Endothelial cell of umbilical vein (primary cell): Measurements from ENCODE around the gene CDH11. TPM values are rescaled to one million over a fixed set of nuclear protein-coding genes. Genes with fewer than 3 reads are reported as not detected.

ENCODE experiments used
- BruUV-seq: library from RNA; stranded (reverse); fragments of 400-500 nt; replicated peaks from 2 replicates; lab custom pipeline; 2021; lab: Mats Ljungman, UMichigan
- CTCF ChIA-PET: fragments of 300-600, 350-600 bp; sonication (Branson Sonifier 250); formaldehyde crosslinking; loops from one replicate; lab custom pipeline; 2021; ENCODE audit warnings: antibody characterized with exemption, inconsistent platforms; lab: Charles Lee
- POLR2A ChIA-PET: fragments of 300-600, 350-600 bp; sonication (Branson Sonifier 250); formaldehyde crosslinking; loops from one replicate; lab custom pipeline; 2021; ENCODE audit warnings: antibody characterized with exemption, inconsistent platforms; lab: Charles Lee
- DNase-seq: peaks from one replicate; pipeline ENCODE4 v3.0.0-alpha.2; 2011; ENCODE audit warnings: low read depth, low spot score
- FAIRE-seq: peaks from 2 replicates; lab custom pipeline; 2011; peaks lifted over from hg19 to GRCh38; lab: Jason Lieb, UNC
- H2AFZ ChIP-seq: 2 replicates; pipeline ENCODE4 v1.6.0; 2012; ENCODE audit warnings: low read depth, low read length, control low read depth, inconsistent platforms
- H3K27ac ChIP-seq: 2 replicates; pipeline ENCODE4 v1.5.1; 2011; ENCODE audit warnings: low read depth, mild to moderate bottlenecking, control low read depth, low read length, moderate library complexity; ENCODE audit not compliant: insufficient read depth
- H3K27me3 ChIP-seq, 2 experiments: 2 replicates each; pipeline versions ENCODE4 v1.6.0 to v1.6.1; 2011; ENCODE audit warnings: low read length in 2 of 2, mixed read lengths in 1 of 2; ENCODE audit not compliant: control insufficient read depth in 2 of 2, insufficient read depth in 2 of 2
- H3K36me3 ChIP-seq, 2 experiments: 2 replicates in 1 of 2; 3 replicates in 1 of 2; pipeline ENCODE4 v1.5.1; 2011; ENCODE audit warnings: low read length in 2 of 2, mild to moderate bottlenecking in 1 of 2, moderate library complexity in 1 of 2; ENCODE audit not compliant: control insufficient read depth in 2 of 2, insufficient read depth in 2 of 2; ENCODE audit errors: extremely low read depth in 1 of 2
- H3K4me1 ChIP-seq: 3 replicates; pipeline ENCODE4 v1.5.1; 2011; ENCODE audit warnings: mild to moderate bottlenecking, low read length; ENCODE audit not compliant: control insufficient read depth, insufficient read depth; ENCODE audit errors: extremely low read depth
- H3K4me2 ChIP-seq: 2 replicates; pipeline ENCODE4 v1.6.1; 2011; ENCODE audit warnings: low read length, control low read depth, mixed read lengths; ENCODE audit not compliant: insufficient read depth
- H3K4me3 ChIP-seq, 3 experiments: fragments of 200-600 bp in 1 of 3; sonication (generic), shearing (Covaris generic) in 1 of 3; replicated peaks in 1 of 3; 2 replicates each; pipeline ENCODE4 v1.5.1; 2011 to 2016; ENCODE audit warnings: control low read depth in 3 of 3, low read length in 3 of 3, mild to moderate bottlenecking in 2 of 3, inconsistent platforms in 1 of 3, low read depth in 1 of 3, moderate library complexity in 1 of 3; ENCODE audit not compliant: insufficient read depth in 1 of 3
- H3K79me2 ChIP-seq: 2 replicates; pipeline ENCODE4 v1.6.0; 2012; ENCODE audit warnings: low read length, inconsistent platforms; ENCODE audit not compliant: control insufficient read depth, insufficient read depth
- H3K9ac ChIP-seq: replicated peaks from 2 replicates; pipeline ENCODE3; 2011; ENCODE audit warnings: low read length, control low read depth; ENCODE audit not compliant: insufficient read depth; ENCODE audit errors: extremely low read depth
- H3K9me1 ChIP-seq: replicated peaks from 3 replicates; pipeline ENCODE4 v1.6.0; 2011; ENCODE audit warnings: mild to moderate bottlenecking, low read length; ENCODE audit not compliant: control insufficient read depth, insufficient read depth; ENCODE audit errors: extremely low read depth
- H3K9me3 ChIP-seq: replicated peaks from 2 replicates; pipeline ENCODE4 v1.5.1; 2012; ENCODE audit warnings: low read length, inconsistent platforms; ENCODE audit not compliant: control insufficient read depth, insufficient read depth
- H4K20me1 ChIP-seq: replicated peaks from 2 replicates; pipeline ENCODE3; 2011; ENCODE audit warnings: mild to moderate bottlenecking, low read length; ENCODE audit not compliant: control insufficient read depth, insufficient read depth; ENCODE audit errors: extremely low read depth
- EZH2 ChIP-seq: IDR thresholded peaks from 2 replicates; pipeline ENCODE4 v1.6.1; 2012; ENCODE audit warnings: borderline replicate concordance, low read depth, mild to moderate bottlenecking, moderate library complexity, low read length, inconsistent platforms; ENCODE audit not compliant: severe bottlenecking
- FOS ChIP-seq: IDR thresholded peaks from 2 replicates; pipeline ENCODE4 v1.6.1; 2011; ENCODE audit warnings: mild to moderate bottlenecking, low read length, moderate library complexity, borderline replicate concordance; ENCODE audit not compliant: insufficient read depth
- GATA2 ChIP-seq: IDR thresholded peaks from 2 replicates; pipeline ENCODE4 v1.7.0; 2011; ENCODE audit warnings: low read depth, mild to moderate bottlenecking, moderate library complexity, mixed read lengths, low read length; ENCODE audit not compliant: insufficient read length, insufficient read depth
- JUN ChIP-seq: IDR thresholded peaks from 2 replicates; pipeline ENCODE4 v1.6.1; 2011; ENCODE audit warnings: borderline replicate concordance, low read depth; ENCODE audit not compliant: insufficient read length, insufficient read depth
- MAX ChIP-seq: IDR thresholded peaks from 2 replicates; pipeline ENCODE4 v1.6.1; 2011; ENCODE audit not compliant: insufficient read depth, insufficient read length
- MYC ChIP-seq: IDR thresholded peaks from one replicate; pipeline ENCODE4 v1.6.1; 2011; ENCODE audit warnings: mild to moderate bottlenecking, low read depth, low read length
- POLR2A ChIP-seq: IDR thresholded peaks from 2 replicates; pipeline ENCODE4 v1.6.1; 2012; ENCODE audit warnings: low read depth, mild to moderate bottlenecking, control low read depth, low read length
- POLR2AphosphoS5 ChIP-seq: IDR thresholded peaks from 2 replicates; pipeline ENCODE4 v1.6.1; 2012; ENCODE audit warnings: low read depth, mild to moderate bottlenecking, control low read depth, low read length, moderate library complexity; ENCODE audit not compliant: insufficient read depth
- dilution Hi-C: fragments of 300-500 bp; cut with MboI; formaldehyde crosslinking; loops from one replicate; pipeline ENCODE4 v1.15.0; 2019; ENCODE audit warnings: low sequenced_read_pairs; ENCODE audit not compliant: extremely low pct_ligation_motif_present
- intact Hi-C: fragments of 100-400 bp; cut with micrococcal nuclease; formaldehyde crosslinking; loops from one replicate; pipeline ENCODE4 v1.10.0; 2022
- polyA plus RNA-seq, 4 experiments: library from polyadenylated mRNA; depleted of rRNA in 3 of 4; stranded (reverse) in 3 of 4; unstranded in 1 of 4; fragments of >200 nt; gene quantifications; 2 replicates each; pipeline versions ENCODE4 v1.2.1 to v1.2.3, GENCODE V29; 2011 to 2012; ENCODE audit warnings: missing spikeins in 1 of 4
- total RNA-seq: library from RNA; stranded (reverse); gene quantifications from 2 replicates; pipeline ENCODE4 v1.2.3, GENCODE V29; 2021
- TF ChIP-seq, protein P1 (sequence below), 2 donors: IDR thresholded peaks; 1 replicate in 1 of 2; 2 replicates in 1 of 2; pipeline ENCODE4 v1.5.1; 2011; ENCODE audit warnings: low read length in 2 of 2, mild to moderate bottlenecking in 2 of 2, moderate library complexity in 2 of 2, control low read depth in 1 of 2, inconsistent platforms in 1 of 2, low read depth in 1 of 2; ENCODE audit not compliant: insufficient read depth in 1 of 2; ENCODE audit errors: extremely low read depth in 1 of 2

Gene CDH11
- total and polyA plus RNA-seq, 2 donors (not counting 3 experiments of a cell fraction or from before 2014, with no cell fraction given) = 30.4 to 32.7 TPM

GRCh38 chr16:65023802-65024201, 98.1 kb downstream of the CDH11 start:
- no peak overlapping the region for H3K9ac ChIP-seq
- H2AFZ ChIP-seq = no peak overlapping the region
- no peaks in the 10 kb centered on the region for H3K9me1 ChIP-seq
- POLR2A ChIA-PET = no interaction called here
- no peaks in the 10 kb centered on the region for H3K9me3 ChIP-seq
- TF ChIP-seq FOS (no peak), MAX (no peak), MYC (no peak)
- H3K36me3 ChIP-seq = no peaks in the 10 kb centered on the region
- BruUV-seq = no TSS peak
- peak overlapping the region; percentile 79 for H3K4me2 ChIP-seq
- H4K20me1 ChIP-seq = no peaks in the 10 kb centered on the region
- DNase-seq (no peak), FAIRE-seq (no peak)
- no peaks in the 10 kb centered on the region for H3K79me2 ChIP-seq
- no peak overlapping the region for H3K4me3 ChIP-seq
- CTCF ChIA-PET = interaction anchor here (1.6 kb wide), 1 partner anchor 1562 kb away, joined by 4 read pairs; no protein-coding TSS in a partner anchor
- dilution Hi-C loops = no loop called here
- H3K27ac ChIP-seq = peak overlapping the region; percentile 91
- peaks cover 19% of the 10 kb centered on the region for H3K4me1 ChIP-seq
- intact Hi-C loops = no loop called here
- H3K27me3 ChIP-seq = no peaks in the 10 kb centered on the region

DNA sequence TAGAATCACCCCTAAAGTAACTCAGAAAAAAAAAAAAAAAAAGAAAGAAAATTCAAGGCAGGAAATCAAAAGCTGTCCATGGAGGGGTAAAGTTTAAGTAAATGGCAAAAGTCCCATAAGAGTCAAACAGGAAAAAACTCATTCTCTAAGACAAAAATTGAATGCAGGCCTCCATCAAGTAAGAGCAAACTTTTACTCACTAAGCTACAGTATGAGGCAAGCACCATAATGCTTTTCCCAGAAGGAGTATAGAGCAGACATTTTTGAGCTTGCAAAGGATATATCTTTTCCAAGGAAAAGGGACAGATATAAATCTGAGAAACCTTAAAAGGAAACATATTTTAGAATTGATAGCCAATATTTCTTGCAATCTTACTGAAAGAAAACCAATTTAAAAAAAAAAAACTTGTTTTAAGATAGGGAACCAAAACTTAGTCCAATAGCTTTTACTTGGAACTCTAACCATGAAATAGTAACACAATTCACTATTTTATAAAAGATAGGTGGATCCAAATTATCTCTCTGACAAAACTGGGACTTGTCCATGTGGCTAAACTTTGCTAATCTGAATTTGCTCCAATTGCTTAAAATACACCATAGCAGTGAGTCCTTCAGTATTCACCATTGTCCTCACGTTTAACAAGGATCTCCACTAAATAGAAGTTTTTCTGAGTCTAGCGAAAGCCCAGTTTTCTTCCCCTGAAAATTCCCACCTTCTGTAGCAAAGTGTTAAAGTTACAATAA, 99.8 kb downstream of the CDH11 start:
- Histone ChIP-seq H3K4me1 (peaks cover 19% of the 10 kb centered on the region), H3K9me1 (no peaks in the 10 kb centered on the region), H3K36me3 (peaks cover 0 to under 1% of the 10 kb centered on the region in 2 experiments), H4K20me1 (no peaks in the 10 kb centered on the region), H3K27ac (no peak overlapping the region), H3K9ac (no peak overlapping the region), H3K27me3 (no peaks in the 10 kb centered on the region), H3K4me3 (no peak overlapping the region), H3K79me2 (no peaks in the 10 kb centered on the region), H3K9me3 (no peaks in the 10 kb centered on the region), H2AFZ (no peak overlapping the region), H3K4me2 (no peak overlapping the region)
- intact Hi-C loops (no loop called here), dilution Hi-C loops (no loop called here)
- TF ChIP-seq JUN (no peak), MYC (no peak), FOS (no peak), MAX (no peak), POLR2AphosphoS5 (no peak), POLR2A (no peak), GATA2 (no peak), EZH2 (no peak)
- TF ChIP-seq, protein P1, sequence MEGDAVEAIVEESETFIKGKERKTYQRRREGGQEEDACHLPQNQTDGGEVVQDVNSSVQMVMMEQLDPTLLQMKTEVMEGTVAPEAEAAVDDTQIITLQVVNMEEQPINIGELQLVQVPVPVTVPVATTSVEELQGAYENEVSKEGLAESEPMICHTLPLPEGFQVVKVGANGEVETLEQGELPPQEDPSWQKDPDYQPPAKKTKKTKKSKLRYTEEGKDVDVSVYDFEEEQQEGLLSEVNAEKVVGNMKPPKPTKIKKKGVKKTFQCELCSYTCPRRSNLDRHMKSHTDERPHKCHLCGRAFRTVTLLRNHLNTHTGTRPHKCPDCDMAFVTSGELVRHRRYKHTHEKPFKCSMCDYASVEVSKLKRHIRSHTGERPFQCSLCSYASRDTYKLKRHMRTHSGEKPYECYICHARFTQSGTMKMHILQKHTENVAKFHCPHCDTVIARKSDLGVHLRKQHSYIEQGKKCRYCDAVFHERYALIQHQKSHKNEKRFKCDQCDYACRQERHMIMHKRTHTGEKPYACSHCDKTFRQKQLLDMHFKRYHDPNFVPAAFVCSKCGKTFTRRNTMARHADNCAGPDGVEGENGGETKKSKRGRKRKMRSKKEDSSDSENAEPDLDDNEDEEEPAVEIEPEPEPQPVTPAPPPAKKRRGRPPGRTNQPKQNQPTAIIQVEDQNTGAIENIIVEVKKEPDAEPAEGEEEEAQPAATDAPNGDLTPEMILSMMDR (IDR thresholded peaks at IDR 0.05; ENCODE audit: extremely low read depth in 1 of 2, insufficient read depth in 1 of 2, low read depth in 1 of 2, low read length in 2 of 2) = no peak
- ChIA-PET CTCF (interaction anchor here (0.6 to 1.0 kb wide), 5 partner anchors 10 to 936 kb away, joined by 3 to 5 read pairs (median 3); no protein-coding TSS in a partner anchor), POLR2A (interaction anchor here (0.6 kb wide), 1 partner anchor 71 kb away, joined by 4 read pairs; no protein-coding TSS in a partner anchor)
- no TSS peak for BruUV-seq
- DNase-seq = no peak
- FAIRE-seq = no peak
